Measurements from ENCODE around the gene ZFAND3. TPM values are rescaled to one million over a fixed set of nuclear protein-coding genes. Genes with fewer than 3 reads are reported as not detected.
"Not testable (repeated sequence)": the region's sequence is repeated elsewhere in the genome, so short reads cannot be mapped to it uniquely, and the experiment has no call there.

The ZFAND3 gene
- total and polyA plus RNA-seq, 2 donors (not counting 1 experiment from before 2014, with no cell fraction given): 13.5 to 58.3 TPM

DNA sequence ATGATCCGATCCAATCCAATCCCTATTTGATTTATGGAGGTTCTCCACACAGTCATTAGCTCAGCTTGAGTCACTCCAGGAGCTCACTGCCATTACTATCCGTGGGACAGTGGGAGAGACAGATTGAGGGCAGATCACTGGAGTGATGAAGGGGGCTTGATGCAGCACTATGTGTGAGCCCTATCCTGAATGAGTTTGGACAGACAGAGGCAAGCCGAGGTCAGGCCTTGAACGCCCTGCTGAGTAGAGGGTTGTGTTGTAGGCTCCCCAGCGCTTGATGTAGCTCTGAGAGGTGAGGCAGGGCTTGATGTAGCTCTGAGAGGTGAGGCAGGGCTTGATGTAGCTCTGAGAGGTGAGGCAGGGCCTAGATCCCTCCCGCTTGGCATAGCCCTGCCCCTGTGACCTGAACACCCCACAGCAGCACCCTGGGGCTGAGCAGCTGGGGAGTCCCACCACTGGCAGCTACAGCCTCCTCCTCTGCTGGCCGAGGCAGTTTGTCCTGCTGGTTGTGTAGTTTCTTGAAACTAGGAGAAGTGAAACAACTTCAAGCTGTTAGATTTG is 58.7 kb downstream of the ZFAND3 start:
- no peaks in the 10 kb centered on the region for H3K9me3 Mint-ChIP-seq (ENCODE audit: insufficient read depth)
- peak; percentile 21 for ATAC-seq (ENCODE audit: low read depth)
- CTCF ChIA-PET: interaction anchor here (1.0 to 1.5 kb wide), 5 partner anchors 8 to 134 kb away, joined by 3 to 5 read pairs (median 3); no protein-coding TSS in a partner anchor
- H3K27me3 Mint-ChIP-seq: no peaks in the 10 kb centered on the region
- peak overlapping the region; percentile 58 for H3K27ac Mint-ChIP-seq
- Histone ChIP-seq H4K20me1 (ENCODE audit: control insufficient read depth, insufficient read depth, low read length, poor library complexity, severe bottlenecking) (peaks cover 30% of the 10 kb centered on the region), H3K36me3 (replicated peaks in 1 of 2; ENCODE audit: control extremely low read depth in 1 of 2, control insufficient read depth in 1 of 2, extremely low read depth in 1 of 2, insufficient read depth in 2 of 2, low read length in 1 of 2) (no peaks in the 10 kb centered on the region), H2AFZ (ENCODE audit: insufficient read depth, low read depth, low read length, poor library complexity, severe bottlenecking) (no peak overlapping the region), H3K4me2 (replicated peaks; ENCODE audit: low read depth, low read length, poor library complexity, severe bottlenecking) (no peak overlapping the region), H3K4me1 (ENCODE audit: control insufficient read depth in 2 of 2, insufficient read depth in 2 of 2, low read length in 2 of 2) (peaks cover 9 to 15% of the 10 kb centered on the region in 2 donors), H3K27me3 (replicated peaks in 1 of 4; ENCODE audit: control extremely low read depth in 1 of 4, control insufficient read depth in 3 of 4, insufficient read depth in 4 of 4, low read length in 3 of 4) (no peaks in the 10 kb centered on the region), H3K9ac (ENCODE audit: low read length) (no peak overlapping the region), H3K9me3 (ENCODE audit: control extremely low read depth in 1 of 3, control insufficient read depth in 2 of 3, insufficient read depth in 1 of 3, low read length in 2 of 3) (no peaks in the 10 kb centered on the region), H3K4me3 (ENCODE audit: control extremely low read depth in 1 of 5, extremely low read depth in 1 of 5, insufficient read depth in 1 of 5, low read depth in 2 of 5, low read length in 4 of 5) (no peak overlapping the region), H3K27ac (ENCODE audit: low read length in 2 of 2) (peak overlapping the region in 1 of 2 donors; percentile 7), H3K79me2 (ENCODE audit: control insufficient read depth, insufficient read depth, low read length) (peaks cover 68% of the 10 kb centered on the region)
- intact Hi-C loops (cut with micrococcal nuclease): no loop called here
- no peak for DNase-seq
- H3K4me1 Mint-ChIP-seq: peaks cover 76% of the 10 kb centered on the region
- TF ChIP-seq EZH2 (IDR thresholded peaks at IDR 0.05; ENCODE audit: borderline replicate concordance, insufficient read depth, low read depth, low read length, poor library complexity, severe bottlenecking): no peak
- TF ChIP-seq, protein P1, sequence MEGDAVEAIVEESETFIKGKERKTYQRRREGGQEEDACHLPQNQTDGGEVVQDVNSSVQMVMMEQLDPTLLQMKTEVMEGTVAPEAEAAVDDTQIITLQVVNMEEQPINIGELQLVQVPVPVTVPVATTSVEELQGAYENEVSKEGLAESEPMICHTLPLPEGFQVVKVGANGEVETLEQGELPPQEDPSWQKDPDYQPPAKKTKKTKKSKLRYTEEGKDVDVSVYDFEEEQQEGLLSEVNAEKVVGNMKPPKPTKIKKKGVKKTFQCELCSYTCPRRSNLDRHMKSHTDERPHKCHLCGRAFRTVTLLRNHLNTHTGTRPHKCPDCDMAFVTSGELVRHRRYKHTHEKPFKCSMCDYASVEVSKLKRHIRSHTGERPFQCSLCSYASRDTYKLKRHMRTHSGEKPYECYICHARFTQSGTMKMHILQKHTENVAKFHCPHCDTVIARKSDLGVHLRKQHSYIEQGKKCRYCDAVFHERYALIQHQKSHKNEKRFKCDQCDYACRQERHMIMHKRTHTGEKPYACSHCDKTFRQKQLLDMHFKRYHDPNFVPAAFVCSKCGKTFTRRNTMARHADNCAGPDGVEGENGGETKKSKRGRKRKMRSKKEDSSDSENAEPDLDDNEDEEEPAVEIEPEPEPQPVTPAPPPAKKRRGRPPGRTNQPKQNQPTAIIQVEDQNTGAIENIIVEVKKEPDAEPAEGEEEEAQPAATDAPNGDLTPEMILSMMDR (IDR thresholded peaks at IDR 0.05): no peak
- POLR2A ChIA-PET: no interaction called here
- no peak overlapping the region for H3K4me3 Mint-ChIP-seq
- 100% methylated on average over 5 of the region's 7 CpGs for WGBS (ENCODE audit: insufficient coverage)

DNA sequence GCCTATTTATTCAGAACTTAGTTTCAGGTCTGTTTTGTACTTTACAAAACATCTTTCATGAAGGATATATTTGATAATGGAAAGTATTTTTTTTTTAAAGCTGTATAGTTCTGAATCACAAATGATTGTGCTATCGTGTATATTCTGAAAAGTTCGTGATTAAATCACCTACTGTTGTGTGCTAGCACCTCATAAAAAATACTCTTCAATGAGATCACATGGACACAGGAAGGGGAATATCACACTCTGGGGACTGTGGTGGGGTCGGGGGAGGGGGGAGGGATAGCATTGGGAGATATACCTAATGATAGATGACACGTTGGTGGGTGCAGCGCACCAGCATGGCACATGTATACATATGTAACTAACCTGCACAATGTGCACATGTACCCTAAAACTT is 61.1 kb downstream of the ZFAND3 start:
- intact Hi-C loops (cut with micrococcal nuclease): loop anchor here (10.0 kb wide), 1 partner anchor 134 kb away; no protein-coding TSS in a partner anchor
- H3K9me3 ChIP-seq (ENCODE audit: control extremely low read depth in 1 of 3, control insufficient read depth in 2 of 3, insufficient read depth in 1 of 3, low read length in 2 of 3); ATAC-seq (ENCODE audit: low read depth); H3K4me2 ChIP-seq (replicated peaks; ENCODE audit: low read depth, low read length, poor library complexity, severe bottlenecking); H3K36me3 ChIP-seq (replicated peaks in 1 of 2; ENCODE audit: control extremely low read depth in 1 of 2, control insufficient read depth in 1 of 2, extremely low read depth in 1 of 2, insufficient read depth in 2 of 2, low read length in 1 of 2); H3K27ac Mint-ChIP-seq; H3K27me3 Mint-ChIP-seq; POLR2A ChIA-PET; H3K27me3 ChIP-seq (replicated peaks in 1 of 4; ENCODE audit: control extremely low read depth in 1 of 4, control insufficient read depth in 3 of 4, insufficient read depth in 4 of 4, low read length in 3 of 4); H3K4me3 ChIP-seq (ENCODE audit: control extremely low read depth in 1 of 5, extremely low read depth in 1 of 5, insufficient read depth in 1 of 5, low read depth in 2 of 5, low read length in 4 of 5); H3K9me3 Mint-ChIP-seq (ENCODE audit: insufficient read depth); H3K4me3 Mint-ChIP-seq; H3K9ac ChIP-seq (ENCODE audit: low read length); H2AFZ ChIP-seq (ENCODE audit: insufficient read depth, low read depth, low read length, poor library complexity, severe bottlenecking); DNase-seq: not testable (repeated sequence)
- Histone ChIP-seq H3K27ac (ENCODE audit: low read length in 2 of 2) (peak overlapping the region in 1 of 2 donors; percentile 36), H3K4me1 (ENCODE audit: control insufficient read depth in 2 of 2, insufficient read depth in 2 of 2, low read length in 2 of 2) (peaks cover 9 to 15% of the 10 kb centered on the region in 2 donors), H3K79me2 (ENCODE audit: control insufficient read depth, insufficient read depth, low read length) (peaks cover 69% of the 10 kb centered on the region), H4K20me1 (ENCODE audit: control insufficient read depth, insufficient read depth, low read length, poor library complexity, severe bottlenecking) (peaks cover 41% of the 10 kb centered on the region)
- no CpG with 5 or more reads among the region's 5 CpGs for WGBS (ENCODE audit: insufficient coverage)
- peaks cover 72% of the 10 kb centered on the region for H3K4me1 Mint-ChIP-seq
- CTCF ChIA-PET: interaction anchor here (0.7 to 1.8 kb wide), 5 partner anchors 12 to 863 kb away, joined by 3 to 13 read pairs (median 4); no protein-coding TSS in a partner anchor
